GM19468 (cell line): ENCODE results near the gene KMT2D.

ENCODE experiments used
- ATAC-seq: cut with Tn5 transposase; IDR thresholded peaks from one replicate; pipeline ENCODE4 v1.9.1; 2021; ENCODE audit warnings: mild to moderate bottlenecking, moderate library complexity, moderate number of reproducible peaks; ENCODE audit not compliant: unreplicated experiment; ENCODE audit errors: extremely low read depth

The KMT2D gene, protein sequence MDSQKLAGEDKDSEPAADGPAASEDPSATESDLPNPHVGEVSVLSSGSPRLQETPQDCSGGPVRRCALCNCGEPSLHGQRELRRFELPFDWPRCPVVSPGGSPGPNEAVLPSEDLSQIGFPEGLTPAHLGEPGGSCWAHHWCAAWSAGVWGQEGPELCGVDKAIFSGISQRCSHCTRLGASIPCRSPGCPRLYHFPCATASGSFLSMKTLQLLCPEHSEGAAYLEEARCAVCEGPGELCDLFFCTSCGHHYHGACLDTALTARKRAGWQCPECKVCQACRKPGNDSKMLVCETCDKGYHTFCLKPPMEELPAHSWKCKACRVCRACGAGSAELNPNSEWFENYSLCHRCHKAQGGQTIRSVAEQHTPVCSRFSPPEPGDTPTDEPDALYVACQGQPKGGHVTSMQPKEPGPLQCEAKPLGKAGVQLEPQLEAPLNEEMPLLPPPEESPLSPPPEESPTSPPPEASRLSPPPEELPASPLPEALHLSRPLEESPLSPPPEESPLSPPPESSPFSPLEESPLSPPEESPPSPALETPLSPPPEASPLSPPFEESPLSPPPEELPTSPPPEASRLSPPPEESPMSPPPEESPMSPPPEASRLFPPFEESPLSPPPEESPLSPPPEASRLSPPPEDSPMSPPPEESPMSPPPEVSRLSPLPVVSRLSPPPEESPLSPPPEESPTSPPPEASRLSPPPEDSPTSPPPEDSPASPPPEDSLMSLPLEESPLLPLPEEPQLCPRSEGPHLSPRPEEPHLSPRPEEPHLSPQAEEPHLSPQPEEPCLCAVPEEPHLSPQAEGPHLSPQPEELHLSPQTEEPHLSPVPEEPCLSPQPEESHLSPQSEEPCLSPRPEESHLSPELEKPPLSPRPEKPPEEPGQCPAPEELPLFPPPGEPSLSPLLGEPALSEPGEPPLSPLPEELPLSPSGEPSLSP (N-terminal part only)

DNA sequence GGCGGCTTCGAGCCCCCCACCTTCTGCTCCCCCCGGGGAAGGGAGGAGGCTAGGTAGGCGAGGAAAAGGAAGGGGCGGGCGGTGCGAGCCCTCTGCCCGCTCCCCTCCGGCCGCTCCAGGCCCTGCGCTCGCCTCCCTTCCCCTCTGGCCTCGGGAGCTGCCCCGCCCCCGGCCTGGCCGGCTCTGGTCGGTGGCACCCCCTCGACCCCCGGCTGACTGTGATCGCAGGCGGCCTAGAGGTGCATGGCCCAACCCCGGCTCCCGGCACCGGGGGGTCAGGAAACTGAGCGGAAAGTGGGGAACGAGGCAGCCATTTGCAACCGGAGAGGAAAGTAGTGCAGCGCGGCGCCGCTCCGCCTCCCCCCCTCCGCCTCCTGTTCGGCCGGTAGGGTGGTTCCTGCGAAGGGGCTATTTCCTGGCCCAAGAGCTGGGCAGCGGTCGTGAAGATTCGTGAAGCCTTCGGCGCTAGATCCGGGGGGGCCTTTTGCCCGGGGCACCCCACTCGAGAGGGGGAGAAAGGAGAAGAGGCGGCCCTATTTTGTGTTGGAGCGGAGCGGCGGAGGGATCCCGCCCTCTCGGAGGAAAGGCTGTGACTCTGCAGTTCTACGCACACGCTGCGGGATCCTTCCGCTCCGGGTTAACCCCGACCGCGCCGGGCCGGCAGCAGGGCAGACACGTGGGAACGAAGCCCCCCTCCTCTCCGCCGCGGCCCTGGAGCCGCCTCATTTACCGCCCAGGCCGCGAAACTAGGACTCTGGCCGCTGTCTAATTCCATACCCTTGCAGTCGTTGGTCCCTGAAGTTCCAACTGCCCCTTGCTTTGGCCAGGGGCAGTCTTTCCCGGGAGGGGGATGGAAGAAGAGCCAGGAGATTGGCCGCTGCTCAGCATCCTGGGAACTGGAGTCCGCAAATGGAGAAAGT, at the start of gene KMT2D:
Gene KMT2D (minus strand): TSS at position 558 of the 920 bp plus-strand sequence. CDS start 5,470 bp downstream, outside the sequence.
- ATAC-seq = no peak

DNA sequence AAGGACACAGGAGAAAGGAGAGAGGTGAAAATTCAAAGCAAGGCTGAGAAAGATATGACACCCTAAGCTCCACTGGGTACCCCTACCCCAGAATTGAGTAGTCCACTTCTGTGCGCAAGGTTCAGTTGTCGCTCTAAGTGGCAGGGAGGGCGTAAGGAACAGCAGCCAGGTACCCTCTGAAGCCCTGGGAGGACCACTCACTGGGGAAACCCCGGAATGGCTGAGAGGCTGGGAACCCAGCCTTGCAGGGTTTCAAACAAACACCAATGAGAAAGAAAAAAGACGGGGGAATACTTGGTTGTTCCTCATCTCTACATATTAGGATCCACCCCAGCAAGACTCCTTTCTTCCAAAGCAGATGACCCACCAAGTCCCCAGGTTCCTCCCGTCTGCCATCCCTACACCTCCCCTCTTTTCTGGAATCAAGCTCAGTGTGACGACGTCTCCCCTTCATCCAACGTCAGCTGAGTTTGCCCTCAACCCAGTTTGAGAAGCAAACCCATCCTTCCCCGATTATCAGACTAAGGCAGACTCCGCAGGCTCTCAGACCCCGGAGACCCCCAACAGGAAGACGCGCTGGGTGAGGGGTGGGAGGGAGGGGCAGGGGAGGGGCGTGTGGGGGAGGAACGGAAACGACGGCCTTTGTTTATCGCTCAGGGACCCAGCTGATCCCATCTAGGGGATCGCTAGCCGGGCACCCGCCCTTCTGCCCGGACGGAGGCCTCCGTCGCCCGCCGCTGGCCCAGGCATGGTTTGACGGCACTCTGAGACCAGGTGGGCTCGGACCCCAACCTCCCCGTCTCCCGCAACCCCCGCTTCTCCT, 49.3 kb upstream of the KMT2D start:
- no peak for ATAC-seq

DNA sequence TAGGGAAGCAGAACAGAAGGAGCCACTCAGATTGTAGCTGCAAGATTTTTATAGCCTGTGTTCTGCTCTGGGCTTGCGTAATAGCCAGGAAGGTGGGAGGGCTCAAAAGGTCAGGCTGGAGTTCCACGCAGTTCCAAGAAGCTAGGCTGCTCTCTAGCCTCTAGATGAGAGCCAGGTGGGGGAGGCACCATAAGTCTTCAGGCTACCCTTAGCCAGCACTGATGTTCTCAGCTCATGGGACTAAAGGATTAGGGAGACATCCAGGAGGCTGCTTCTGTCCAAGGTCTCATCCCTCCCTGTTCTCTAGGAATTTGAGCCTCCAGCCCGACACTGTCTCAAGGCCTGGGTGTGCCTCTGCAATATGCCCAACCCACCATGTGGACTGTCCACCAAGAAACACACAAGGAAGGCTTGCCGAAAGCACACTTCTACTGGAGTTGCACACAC, 48.4 kb upstream of the KMT2D start:
- ATAC-seq = no peak

DNA sequence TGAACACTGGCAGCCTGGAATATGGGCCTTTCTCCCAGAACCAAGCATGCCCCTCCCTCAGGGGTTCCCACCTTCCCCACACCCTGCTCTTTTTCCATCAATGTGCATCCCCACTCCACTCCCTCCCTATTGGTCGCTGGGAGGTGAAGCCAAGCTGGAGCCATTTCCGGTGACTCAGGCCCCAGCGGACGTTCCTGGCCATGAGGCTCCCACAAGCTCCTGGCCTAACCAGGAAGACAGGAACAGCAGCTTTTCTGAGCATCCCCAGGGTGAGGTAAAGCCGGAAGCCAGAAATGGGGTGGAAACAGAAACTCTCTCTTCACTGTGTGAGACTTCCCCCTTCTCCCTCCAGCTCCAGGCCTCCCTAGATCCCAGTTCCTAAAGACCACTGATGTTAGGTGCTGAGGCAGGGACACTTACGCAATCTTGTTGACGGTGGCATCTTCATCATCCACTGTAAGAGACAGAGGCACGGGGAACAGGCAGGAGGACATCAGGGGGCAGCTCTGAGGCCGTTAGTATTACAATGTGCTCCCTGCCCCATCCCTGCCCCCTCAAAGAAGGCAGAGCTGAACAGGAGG, 45.0 kb upstream of the KMT2D start:
- ATAC-seq = no peak

DNA sequence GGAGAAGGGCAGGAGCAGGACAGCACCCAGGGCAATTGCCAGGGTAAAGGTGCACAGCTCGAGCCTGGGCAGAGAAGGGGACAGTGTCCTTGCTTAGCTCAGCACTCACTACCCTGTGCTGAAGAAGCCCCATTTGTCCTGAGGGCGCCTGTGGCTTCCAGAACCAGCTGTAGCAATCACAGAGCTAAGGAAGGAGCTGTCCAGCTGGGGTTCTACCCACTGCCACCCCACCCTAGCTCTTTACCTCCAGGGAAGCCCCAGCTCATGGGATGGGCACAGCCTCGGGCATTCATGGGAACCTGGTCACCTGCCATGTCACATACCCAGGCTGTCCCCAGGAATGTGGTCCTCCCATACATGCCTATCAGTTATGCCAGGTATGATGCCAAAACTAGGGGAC, 44.2 kb upstream of the KMT2D start:
- ATAC-seq = no peak

DNA sequence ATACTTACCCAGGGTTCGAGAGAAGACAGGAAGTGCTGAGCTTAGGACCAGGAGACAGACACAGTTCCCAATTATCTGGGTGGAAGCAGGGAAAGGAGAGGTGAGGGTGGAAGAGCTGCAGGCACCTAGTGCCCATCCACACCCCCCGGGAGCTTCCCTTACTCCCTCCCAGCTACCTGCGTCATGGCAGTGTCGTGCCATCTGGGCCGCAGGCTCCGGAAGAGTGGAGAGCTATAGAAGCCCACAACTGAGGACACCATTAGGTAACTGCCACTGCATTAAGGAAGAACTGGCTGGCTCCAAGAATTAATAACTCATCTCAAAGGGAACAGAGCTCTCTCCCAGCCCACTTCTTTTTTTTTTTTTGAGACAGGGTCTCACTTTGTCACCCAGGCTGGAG, 39.8 kb upstream of the KMT2D start:
- ATAC-seq = no peak

DNA sequence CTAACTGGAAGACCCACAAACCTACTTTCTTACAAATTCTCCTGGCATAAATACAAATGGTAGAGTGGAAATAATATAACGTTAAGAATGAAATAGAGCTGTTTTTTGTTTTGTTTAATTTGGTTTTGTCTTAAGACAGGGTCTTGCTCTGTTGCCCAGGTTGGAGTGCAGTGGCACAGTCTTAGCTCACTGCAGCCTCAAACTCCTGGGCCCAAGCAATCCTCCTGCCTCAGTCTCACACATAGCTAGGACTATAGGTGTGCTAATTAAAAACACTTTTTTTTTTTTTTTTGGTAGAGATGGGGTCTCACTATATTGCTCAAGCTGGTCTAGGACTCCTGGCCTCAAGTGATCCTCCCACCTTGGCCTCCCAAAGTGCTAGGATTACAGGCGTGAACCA, 38.1 kb upstream of the KMT2D start:
- no peak for ATAC-seq

DNA sequence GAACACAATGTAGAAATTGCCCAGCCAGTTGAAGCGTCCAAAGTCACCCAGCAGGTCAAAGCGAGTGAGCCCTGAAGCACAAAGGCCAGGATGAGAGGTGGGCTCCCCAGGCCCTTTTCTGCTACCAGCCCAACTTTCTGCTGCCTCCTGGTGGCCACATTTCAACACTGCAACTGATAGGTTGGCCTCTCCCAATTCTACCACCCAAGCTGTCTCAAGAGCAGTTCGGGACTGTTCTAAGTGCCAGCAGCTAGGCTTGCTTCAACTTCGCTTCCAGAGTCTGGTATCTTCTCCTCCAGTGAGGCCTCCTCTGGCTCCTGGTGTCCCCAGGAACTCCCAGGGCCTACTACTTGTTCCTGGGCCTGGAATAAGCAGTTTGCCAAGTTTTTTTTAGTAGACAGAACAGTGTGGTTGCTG, 37.4 kb upstream of the KMT2D start:
- no peak for ATAC-seq

DNA sequence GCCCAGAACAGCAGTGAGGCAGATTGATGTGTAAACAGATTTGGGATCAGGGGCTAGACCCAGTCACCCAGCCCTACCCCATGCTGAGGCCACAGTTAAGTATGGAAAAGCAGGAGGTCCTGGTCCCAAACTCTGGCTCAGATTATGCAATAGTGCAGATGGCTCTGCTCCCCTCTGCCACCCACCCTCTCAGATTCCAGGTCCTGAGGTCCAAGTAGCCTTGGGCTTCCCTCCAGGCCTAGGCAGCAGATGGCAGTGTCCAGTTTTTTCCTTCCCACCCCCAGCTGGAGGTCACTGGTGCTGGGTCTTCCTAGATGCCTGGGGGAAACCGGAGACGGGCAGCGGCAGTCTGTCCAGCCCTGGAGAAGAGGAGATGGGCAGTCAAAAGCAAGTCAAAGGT, 36.8 kb upstream of the KMT2D start:
- ATAC-seq = no peak

DNA sequence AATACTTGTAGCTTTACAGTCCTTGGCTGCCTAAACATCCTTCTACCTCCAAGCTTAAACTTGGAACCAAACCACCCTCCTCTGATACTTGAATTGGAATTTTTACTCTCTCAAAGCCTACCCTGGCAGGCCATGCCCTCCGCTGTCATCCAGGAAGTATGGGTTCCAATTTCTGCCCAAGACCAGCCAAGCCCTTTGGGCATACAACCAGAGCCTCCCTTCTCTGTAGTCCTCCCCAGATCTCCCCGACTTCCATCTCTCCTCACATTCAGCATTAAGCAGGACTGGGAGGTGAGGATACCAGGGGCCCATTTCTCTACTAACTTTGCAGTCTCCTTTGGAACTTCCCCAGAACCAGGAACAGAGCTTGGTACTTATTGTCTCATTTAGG, 34.4 kb upstream of the KMT2D start:
- no peak for ATAC-seq

DNA sequence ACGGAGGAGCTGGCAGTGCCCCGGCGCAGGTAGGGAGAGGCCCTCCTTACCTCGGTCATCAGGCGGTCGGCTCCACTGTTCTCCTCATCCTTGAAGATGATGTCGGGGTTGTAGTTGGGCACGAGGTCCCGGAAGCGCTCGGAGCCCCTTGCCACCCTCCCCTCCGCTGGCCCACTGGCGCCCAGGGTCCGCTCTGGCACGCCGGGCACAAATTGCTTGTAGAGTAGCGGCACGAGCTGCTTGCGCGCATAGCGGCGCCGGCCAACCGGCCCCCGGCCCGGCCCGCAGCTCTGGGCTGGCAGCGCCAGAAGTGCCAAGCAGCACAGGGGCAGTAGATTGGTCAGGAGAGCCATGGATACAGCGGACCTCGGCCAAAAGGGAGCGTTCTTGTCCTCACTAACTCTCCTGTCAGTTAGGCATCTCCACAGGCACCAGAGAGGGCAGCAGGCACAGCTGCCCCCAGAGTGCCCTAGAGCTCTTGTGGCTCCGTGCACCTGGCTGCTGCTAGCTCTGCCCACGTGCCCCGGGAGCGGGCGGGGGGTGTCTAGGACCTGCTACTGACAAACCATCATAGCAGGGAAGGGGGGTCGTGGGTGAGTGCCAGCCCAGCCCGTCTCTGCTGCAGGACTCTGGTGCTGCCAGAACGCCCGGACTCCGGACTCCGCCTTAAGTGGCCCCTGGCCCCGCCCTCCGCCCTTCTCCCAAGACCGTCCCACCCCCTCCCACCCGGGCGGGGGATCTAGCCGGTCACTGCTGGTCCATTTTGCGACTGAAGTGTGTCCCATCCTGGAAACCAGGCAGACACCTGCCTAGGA, 33.8 kb upstream of the KMT2D start, which contains the start of gene DHH:
Gene DHH (minus strand): TSS at position 642 of the 815 bp plus-strand sequence. CDS start 289 bp downstream, at position 353.
- no peak for ATAC-seq

DNA sequence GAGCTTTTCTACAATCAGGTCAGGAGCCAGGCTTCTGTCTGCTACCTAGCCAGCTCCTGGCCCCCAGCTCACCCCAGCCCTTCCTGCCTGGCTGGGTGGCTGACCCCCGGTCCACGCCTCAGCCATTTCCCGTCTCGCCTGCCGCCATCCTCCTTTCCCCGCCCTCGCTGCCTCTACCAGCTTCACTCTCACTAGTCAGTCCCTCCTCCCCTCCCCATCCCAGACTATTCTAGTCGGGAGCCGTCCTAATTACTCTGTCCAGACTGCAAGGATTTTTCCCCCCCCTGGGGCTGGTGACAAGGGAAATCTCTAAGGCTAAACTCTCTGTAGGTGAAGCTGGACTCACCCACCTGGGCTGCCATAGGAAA, 33.2 kb upstream of the KMT2D start:
- ATAC-seq = no peak

DNA sequence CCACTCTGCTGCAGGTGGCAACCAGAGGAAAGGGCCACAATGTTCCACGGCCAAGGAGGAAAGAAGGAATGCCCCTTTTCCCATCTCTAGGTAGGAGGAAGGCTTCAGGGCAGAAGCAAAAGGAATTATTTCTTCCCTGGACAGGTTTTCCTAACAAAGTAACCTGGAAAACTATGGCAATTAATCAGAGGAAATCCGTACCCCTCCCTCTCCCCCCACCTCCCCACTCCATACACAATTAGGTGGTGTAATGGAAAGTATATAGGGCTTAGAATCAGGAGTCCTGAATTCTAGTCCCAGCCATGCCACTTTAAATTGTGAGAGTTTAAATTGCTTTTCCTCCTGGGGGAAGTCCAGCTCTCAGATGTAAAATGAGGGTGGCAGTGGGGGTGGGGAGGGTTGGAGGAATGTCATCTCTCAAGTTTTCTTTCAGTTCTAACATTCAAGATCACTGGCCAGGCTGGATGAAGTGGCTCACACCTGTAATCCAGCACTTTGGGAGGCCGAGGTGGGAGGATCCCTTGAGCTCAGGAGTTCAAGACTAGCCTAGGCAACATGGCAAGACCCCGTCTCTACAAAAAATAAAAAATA, 32.3 kb upstream of the KMT2D start:
- no peak for ATAC-seq

DNA sequence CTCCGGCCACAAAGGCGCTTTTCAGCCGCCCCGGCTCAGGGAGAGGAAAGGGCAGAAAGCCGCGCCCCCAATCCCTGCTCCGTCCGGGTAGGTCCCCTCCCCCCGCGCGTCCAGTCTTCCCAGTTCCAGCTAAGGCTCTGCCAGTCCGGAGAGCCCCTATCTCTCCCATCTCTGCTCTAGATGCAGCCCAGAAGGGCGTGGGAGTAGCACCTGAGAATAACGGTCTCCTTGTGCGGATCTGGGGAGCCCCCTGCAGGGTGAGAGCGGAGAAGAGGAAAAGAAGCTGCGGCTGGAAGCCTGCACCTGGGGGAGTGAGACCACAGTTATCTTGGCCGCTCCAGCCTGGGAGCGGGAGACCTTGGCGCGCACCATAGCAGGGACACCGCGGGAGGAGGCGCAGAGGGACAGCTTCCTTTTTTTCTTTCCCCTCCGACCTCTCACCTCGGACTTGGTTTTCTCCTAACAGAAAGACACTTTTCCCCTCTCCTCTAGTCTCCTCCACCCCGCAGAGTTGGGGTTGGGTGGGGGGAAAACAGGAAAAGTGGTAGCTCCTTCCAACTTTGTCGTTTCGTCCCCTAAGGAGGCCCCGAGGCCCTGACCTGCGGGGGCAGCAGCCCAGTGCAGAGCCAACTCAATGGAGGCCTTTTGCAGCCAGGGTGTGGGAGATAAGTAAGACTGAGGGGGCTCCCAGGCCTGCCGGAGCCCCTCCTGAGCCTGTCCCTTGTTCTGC, 31.7 kb upstream of the KMT2D start:
- no peak for ATAC-seq

DNA sequence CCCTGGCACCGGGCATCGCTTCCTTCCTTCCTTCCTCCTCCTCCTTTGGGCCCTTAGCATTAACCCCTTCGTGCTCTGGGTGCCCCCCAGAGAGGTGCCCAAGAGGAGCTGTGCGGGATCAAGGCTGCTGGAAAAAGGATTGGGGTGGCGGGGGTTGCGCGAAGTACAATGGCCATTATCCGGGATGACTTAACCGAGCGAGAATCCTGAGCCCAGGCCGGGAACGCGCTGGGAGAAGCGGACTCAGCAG, 31.2 kb upstream of the KMT2D start:
- ATAC-seq = no peak

DNA sequence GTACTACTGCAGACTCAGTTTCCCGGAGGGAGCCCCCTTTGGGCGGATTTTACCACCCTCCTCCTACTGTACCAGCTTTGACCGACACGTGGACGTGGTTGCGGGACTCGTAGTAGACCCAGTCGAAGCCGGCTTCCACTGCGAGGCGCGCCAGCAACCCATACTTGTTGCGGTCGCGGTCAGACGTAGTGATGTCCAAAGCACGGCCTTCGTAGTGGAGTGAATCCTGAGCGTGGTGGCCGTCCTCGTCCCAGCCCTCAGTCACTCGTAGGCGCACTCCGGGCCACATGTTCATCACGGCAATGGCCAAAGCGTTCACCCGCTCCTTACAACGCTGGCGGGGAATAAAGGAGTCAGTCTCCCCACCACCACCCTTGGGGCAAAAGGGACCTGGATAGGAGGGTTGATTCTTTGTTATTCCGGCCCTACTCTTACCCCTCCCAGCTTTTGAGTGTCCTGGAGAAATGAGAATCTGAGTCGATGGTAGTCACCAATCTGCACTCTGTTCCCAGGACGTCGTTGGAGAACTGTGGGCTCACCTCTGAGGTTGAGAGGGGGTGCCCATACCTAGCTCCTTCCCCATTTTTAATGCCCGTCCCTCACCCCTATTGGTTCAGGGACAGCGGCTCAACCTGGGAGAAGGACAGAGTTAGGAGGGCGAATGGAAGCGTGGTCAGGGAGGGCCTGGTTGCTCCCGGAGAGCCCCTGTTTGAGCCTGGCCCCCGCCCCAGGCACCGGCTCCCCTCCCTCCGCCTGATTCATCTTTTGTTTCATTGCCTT, 30.7 kb upstream of the KMT2D start:
- no peak for ATAC-seq
